ENCODE data around the gene SMG7.

The SMG7 gene

DNA sequence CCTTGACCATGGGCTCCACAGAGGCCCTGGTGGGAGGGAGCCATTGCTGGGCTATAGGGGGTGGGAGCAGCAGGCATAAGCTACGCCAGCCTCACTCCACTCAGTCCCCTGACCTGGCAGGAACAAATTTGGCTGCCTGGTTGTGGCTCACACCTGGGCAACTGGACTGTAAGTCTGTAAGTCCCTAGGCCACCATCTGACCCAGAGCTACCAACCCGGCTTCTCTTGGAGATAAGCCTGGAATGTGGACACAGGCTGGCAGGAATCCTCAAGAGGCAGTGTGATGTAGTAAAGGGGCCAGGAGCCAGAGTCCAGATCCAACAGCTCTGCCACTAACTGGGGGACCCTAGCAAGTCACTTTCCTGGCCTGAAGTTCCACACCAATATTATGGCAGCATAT lies 106.6 kb downstream of the SMG7 start:
- no peak overlapping the region for H3K27ac ChIP-seq (ENCODE audit: low read depth, low read length)
- H3K36me3 ChIP-seq (ENCODE audit: control insufficient read depth, insufficient read depth, low read length): no peaks in the 10 kb centered on the region
- H3K9me3 ChIP-seq (ENCODE audit: control insufficient read depth, insufficient read depth, low read length): no peaks in the 10 kb centered on the region
- no peaks in the 10 kb centered on the region for H3K27me3 ChIP-seq (ENCODE audit: control insufficient read depth, insufficient read depth, low read length)
- H3K4me3 ChIP-seq (ENCODE audit: low read depth, low read length): no peak overlapping the region
- 0 out of 2 replicates have a peak, but pooled peaks cover 6% of the 10 kb centered on the region for H3K4me1 ChIP-seq (ENCODE audit: control insufficient read depth, insufficient read depth, low read length)
- H3K9ac ChIP-seq (ENCODE audit: low read depth, low read length): no peak overlapping the region

DNA sequence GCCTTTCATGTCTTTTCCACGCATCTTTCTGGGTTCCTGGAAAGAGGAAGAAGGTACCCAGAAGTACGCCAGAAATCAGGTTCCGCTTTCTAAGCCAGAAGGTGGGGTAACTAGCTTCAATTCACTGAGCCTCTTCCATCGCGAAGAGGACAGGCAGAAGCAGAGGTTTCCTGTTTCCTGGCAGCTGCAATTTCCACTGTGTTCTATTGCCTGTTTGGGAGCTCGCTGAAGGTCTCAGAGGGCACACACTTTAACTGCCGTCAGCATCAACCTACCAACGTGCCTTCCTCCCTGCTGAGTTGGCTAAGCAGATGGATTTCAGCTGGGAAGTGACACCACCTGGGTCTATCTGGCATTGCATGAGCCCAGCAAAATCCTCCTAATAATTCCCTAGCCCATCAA lies 108.0 kb downstream of the SMG7 start:
- H3K4me1 ChIP-seq (ENCODE audit: control insufficient read depth, insufficient read depth, low read length): 0 out of 2 replicates have a peak, but pooled peaks cover 6% of the 10 kb centered on the region
- no peaks in the 10 kb centered on the region for H3K27me3 ChIP-seq (ENCODE audit: control insufficient read depth, insufficient read depth, low read length)

DNA sequence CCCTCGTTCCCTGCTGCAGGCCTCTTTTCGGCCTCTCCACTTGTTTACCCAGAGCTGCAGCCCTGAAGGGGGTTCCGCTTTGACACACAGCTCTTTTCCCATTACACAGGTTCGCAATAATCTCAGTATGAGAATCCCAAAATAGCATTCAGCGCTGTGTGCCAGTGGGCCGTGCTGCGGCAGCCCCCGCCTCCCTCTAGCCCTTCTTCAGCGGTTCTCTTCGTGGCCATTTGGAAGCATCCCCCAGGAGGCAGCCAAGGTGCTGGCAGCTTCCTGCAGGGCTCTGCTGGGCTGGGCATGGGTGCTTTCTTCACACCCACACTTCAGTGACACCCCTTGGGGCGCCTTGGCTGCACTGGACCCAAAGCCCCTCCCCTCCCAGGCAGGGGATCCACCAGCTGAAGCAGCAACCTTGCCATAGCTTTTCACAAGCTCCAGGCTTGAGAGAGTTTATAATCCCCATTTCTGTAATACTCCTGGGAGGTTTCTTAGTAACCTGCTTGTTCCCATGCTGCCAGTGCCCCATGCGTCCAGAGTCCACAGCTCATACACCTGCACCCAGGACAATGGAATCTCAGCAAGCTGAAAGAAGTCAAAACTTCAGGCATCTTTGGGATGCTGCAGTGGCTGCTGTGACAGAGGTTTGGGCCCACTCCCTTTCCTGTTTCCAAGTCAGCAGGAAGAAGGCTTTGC lies 109.9 kb downstream of the SMG7 start:
- no peak overlapping the region for H3K4me3 ChIP-seq (ENCODE audit: low read depth, low read length)
- no peaks in the 10 kb centered on the region for H3K9me3 ChIP-seq (ENCODE audit: control insufficient read depth, insufficient read depth, low read length)
- H3K27ac ChIP-seq (ENCODE audit: low read depth, low read length): no peak overlapping the region
- no peaks in the 10 kb centered on the region for H3K36me3 ChIP-seq (ENCODE audit: control insufficient read depth, insufficient read depth, low read length)
- peaks cover 10% of the 10 kb centered on the region; the same call in 1 of the 2 replicates for H3K4me1 ChIP-seq (ENCODE audit: control insufficient read depth, insufficient read depth, low read length)
- H3K9ac ChIP-seq (ENCODE audit: low read depth, low read length): no peak overlapping the region
- H3K27me3 ChIP-seq (ENCODE audit: control insufficient read depth, insufficient read depth, low read length): no peaks in the 10 kb centered on the region

More for the DNA sequence above, 108.0 kb downstream of the SMG7 start:
- Histone ChIP-seq H3K4me3 (ENCODE audit: low read depth, low read length) (no peak overlapping the region), H3K27ac (ENCODE audit: low read depth, low read length) (no peak overlapping the region), H3K36me3 (ENCODE audit: control insufficient read depth, insufficient read depth, low read length) (no peaks in the 10 kb centered on the region), H3K9me3 (ENCODE audit: control insufficient read depth, insufficient read depth, low read length) (no peaks in the 10 kb centered on the region), H3K9ac (ENCODE audit: low read depth, low read length) (no peak overlapping the region)

DNA sequence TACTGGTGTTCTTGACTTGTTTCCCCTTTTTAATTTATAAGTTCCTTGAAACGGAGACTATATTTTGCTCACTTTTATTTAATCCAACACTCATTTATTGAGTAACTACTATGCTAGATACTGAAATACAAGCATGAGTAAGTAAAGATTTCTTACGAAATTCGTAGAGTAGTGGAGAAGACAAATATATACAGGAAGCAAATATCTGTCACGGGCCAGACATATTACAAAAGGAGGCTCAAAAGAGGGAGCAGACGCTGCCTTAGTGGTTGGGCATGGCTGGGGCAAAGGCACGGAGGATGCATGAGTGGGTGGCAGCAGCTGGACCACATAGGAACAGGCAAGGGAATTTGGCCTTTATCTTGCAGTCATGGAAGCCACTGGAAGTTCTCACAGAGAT lies 111.2 kb downstream of the SMG7 start:
- no peak overlapping the region for H3K27ac ChIP-seq (ENCODE audit: low read depth, low read length)
- H3K36me3 ChIP-seq (ENCODE audit: control insufficient read depth, insufficient read depth, low read length): no peaks in the 10 kb centered on the region
- no peaks in the 10 kb centered on the region for H3K27me3 ChIP-seq (ENCODE audit: control insufficient read depth, insufficient read depth, low read length)
- no peak overlapping the region for H3K9ac ChIP-seq (ENCODE audit: low read depth, low read length)
- H3K9me3 ChIP-seq (ENCODE audit: control insufficient read depth, insufficient read depth, low read length): no peaks in the 10 kb centered on the region
- H3K4me3 ChIP-seq (ENCODE audit: low read depth, low read length): no peak overlapping the region
- H3K4me1 ChIP-seq (ENCODE audit: control insufficient read depth, insufficient read depth, low read length): peaks cover 10% of the 10 kb centered on the region; the same call in 1 of the 2 replicates

DNA sequence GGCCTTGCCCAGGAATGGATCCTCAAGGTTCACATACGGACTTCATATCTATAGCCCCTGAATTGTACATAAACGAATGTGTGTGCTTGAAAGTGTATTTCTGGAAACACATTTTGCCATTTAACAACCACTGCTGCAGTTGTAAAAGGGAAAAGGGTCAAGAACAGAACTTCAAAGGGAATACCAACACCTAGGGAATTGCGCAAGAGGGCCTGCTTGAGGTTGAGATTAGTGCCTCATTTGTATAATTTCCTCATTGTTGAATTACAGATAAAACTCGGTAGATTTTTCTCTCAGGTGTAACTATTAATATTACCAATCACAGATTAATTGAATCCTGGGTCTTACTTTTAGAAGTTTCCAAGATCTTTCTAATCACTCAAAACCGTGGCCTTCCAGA lies 111.8 kb downstream of the SMG7 start:
- no peak overlapping the region for H3K27ac ChIP-seq (ENCODE audit: low read depth, low read length)
- no peaks in the 10 kb centered on the region for H3K36me3 ChIP-seq (ENCODE audit: control insufficient read depth, insufficient read depth, low read length)

DNA sequence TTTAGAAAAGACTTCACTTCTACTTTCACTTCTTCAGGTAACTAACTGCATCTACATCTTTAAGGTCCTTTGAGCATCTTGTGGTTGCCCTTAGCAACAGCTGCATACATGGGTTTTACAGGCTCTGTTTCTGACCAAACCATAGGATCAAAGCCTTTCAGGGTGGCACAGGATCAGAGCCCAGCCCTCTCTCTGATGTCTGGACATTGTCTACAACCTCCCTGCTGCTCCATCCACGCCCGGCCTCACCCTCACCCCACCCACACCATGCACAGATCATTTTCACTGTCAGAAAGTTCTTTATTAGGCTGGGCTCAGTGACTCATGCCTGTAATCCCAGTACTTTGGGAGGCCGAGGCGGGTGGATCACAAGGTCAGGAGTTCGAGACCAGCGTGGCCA lies 112.7 kb downstream of the SMG7 start:
- Histone ChIP-seq H3K27me3 (ENCODE audit: control insufficient read depth, insufficient read depth, low read length) (no peaks in the 10 kb centered on the region), H3K9ac (ENCODE audit: low read depth, low read length) (no peak overlapping the region), H3K4me3 (ENCODE audit: low read depth, low read length) (no peak overlapping the region), H3K4me1 (ENCODE audit: control insufficient read depth, insufficient read depth, low read length) (peaks cover 7% of the 10 kb centered on the region; the same call in 1 of the 2 replicates), H3K27ac (ENCODE audit: low read depth, low read length) (no peak overlapping the region), H3K36me3 (ENCODE audit: control insufficient read depth, insufficient read depth, low read length) (no peaks in the 10 kb centered on the region), H3K9me3 (ENCODE audit: control insufficient read depth, insufficient read depth, low read length) (no peaks in the 10 kb centered on the region)

More for the DNA sequence above, 111.8 kb downstream of the SMG7 start:
- H3K9ac ChIP-seq (ENCODE audit: low read depth, low read length): no peak overlapping the region
- no peaks in the 10 kb centered on the region for H3K27me3 ChIP-seq (ENCODE audit: control insufficient read depth, insufficient read depth, low read length)
- H3K4me1 ChIP-seq (ENCODE audit: control insufficient read depth, insufficient read depth, low read length): peaks cover 10% of the 10 kb centered on the region; the same call in 1 of the 2 replicates
- no peaks in the 10 kb centered on the region for H3K9me3 ChIP-seq (ENCODE audit: control insufficient read depth, insufficient read depth, low read length)
- no peak overlapping the region for H3K4me3 ChIP-seq (ENCODE audit: low read depth, low read length)

DNA sequence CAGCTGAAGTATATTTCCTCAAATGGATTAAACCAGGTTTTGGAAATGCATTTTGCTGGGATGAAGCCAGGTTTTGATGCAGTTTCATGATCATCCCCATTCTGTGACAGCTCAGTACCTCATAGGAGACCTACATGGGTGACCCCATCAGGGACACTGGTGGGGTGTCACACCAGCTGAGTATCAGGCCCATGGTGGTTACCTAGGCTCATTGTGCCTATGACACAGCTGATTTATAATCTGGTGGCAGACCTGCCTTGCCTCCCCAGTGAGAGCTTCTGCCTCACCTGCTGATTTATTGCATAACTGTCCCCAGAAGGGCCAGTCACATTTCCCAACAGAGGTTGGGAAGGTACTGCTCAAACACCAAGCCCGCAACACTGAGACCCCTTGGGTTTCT lies 114.2 kb downstream of the SMG7 start:
- H3K4me1 ChIP-seq (ENCODE audit: control insufficient read depth, insufficient read depth, low read length): peaks cover 3% of the 10 kb centered on the region; the same call in 1 of the 2 replicates
- no peaks in the 10 kb centered on the region for H3K27me3 ChIP-seq (ENCODE audit: control insufficient read depth, insufficient read depth, low read length)
- H3K27ac ChIP-seq (ENCODE audit: low read depth, low read length): no peak overlapping the region
- no peaks in the 10 kb centered on the region for H3K9me3 ChIP-seq (ENCODE audit: control insufficient read depth, insufficient read depth, low read length)
- H3K4me3 ChIP-seq (ENCODE audit: low read depth, low read length): no peak overlapping the region
- H3K9ac ChIP-seq (ENCODE audit: low read depth, low read length): no peak overlapping the region
- H3K36me3 ChIP-seq (ENCODE audit: control insufficient read depth, insufficient read depth, low read length): no peaks in the 10 kb centered on the region

DNA sequence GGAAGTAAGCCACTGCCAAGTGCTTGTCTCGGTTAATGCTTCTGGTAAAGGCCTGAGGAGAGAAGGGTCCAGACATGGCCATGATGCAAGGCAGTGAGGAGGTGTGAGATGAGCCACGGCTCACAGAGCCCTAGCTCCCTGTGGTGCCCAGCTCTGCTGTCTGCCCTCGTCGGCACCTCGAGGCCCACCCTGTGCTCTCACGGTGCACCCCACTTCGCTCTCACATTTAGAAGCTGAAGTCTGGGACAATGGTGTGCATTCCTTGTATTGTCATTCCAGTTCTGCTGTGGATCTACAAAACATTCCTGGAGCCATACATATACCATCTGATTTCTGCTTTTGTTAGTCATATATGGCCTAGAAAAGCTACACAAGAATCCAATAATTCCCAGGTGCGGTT lies 114.6 kb downstream of the SMG7 start:
- no peaks in the 10 kb centered on the region for H3K9me3 ChIP-seq (ENCODE audit: control insufficient read depth, insufficient read depth, low read length)
- peaks cover 3% of the 10 kb centered on the region; the same call in 1 of the 2 replicates for H3K4me1 ChIP-seq (ENCODE audit: control insufficient read depth, insufficient read depth, low read length)
- no peaks in the 10 kb centered on the region for H3K27me3 ChIP-seq (ENCODE audit: control insufficient read depth, insufficient read depth, low read length)
- H3K36me3 ChIP-seq (ENCODE audit: control insufficient read depth, insufficient read depth, low read length): no peaks in the 10 kb centered on the region
- H3K4me3 ChIP-seq (ENCODE audit: low read depth, low read length): no peak overlapping the region
- H3K9ac ChIP-seq (ENCODE audit: low read depth, low read length): no peak overlapping the region
- H3K27ac ChIP-seq (ENCODE audit: low read depth, low read length): no peak overlapping the region

DNA sequence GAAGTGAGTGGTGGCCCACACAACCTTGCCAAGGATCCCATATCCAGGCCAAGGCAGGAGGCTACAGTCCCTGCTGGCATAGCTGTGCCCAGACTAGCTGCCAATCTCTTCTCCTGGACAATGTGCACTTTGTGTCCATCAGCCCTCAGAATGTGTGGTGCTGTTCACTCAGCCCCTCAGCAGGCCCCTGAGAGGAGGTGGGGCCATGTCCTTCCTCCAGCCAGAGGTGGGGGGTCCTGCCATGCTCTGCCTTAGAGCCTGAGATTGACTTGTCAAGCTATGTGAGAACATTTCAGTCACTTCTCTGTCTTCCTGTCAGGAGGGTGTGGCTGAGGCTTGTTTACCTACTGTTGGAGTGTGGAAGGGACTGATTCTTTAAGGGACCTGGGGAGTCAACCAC lies 116.5 kb downstream of the SMG7 start:
- H3K4me3 ChIP-seq (ENCODE audit: low read depth, low read length): no peak overlapping the region
- H3K9me3 ChIP-seq (ENCODE audit: control insufficient read depth, insufficient read depth, low read length): no peaks in the 10 kb centered on the region

DNA sequence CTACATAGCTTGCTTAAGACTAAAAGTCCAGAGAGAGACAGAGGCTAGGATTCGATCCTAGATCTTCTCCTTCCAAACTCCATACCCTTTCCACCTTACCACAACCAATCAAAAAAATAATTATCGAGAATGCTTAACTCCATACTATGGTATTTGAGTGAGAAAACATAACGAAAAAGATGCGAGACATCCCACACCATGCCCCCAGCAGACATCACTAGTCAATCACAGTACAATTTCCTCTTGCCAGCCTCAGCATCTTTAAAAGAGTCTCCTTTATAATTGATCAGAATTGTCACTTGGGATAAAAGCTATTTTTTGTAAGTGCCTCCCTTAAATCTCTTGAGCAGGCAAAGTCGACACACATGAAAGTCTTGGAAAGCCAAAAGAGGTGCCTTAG lies 117.1 kb downstream of the SMG7 start:
- Histone ChIP-seq H3K27ac (ENCODE audit: low read depth, low read length) (no peak overlapping the region), H3K27me3 (ENCODE audit: control insufficient read depth, insufficient read depth, low read length) (no peaks in the 10 kb centered on the region), H3K9me3 (ENCODE audit: control insufficient read depth, insufficient read depth, low read length) (no peaks in the 10 kb centered on the region), H3K4me1 (ENCODE audit: control insufficient read depth, insufficient read depth, low read length) (peaks cover 3% of the 10 kb centered on the region; the same call in 1 of the 2 replicates), H3K9ac (ENCODE audit: low read depth, low read length) (no peak overlapping the region), H3K36me3 (ENCODE audit: control insufficient read depth, insufficient read depth, low read length) (no peaks in the 10 kb centered on the region), H3K4me3 (ENCODE audit: low read depth, low read length) (no peak overlapping the region)

More for the DNA sequence above, 116.5 kb downstream of the SMG7 start:
- Histone ChIP-seq H3K27me3 (ENCODE audit: control insufficient read depth, insufficient read depth, low read length) (no peaks in the 10 kb centered on the region), H3K9ac (ENCODE audit: low read depth, low read length) (no peak overlapping the region), H3K27ac (ENCODE audit: low read depth, low read length) (no peak overlapping the region), H3K36me3 (ENCODE audit: control insufficient read depth, insufficient read depth, low read length) (no peaks in the 10 kb centered on the region), H3K4me1 (ENCODE audit: control insufficient read depth, insufficient read depth, low read length) (peaks cover 3% of the 10 kb centered on the region; the same call in 1 of the 2 replicates)

DNA sequence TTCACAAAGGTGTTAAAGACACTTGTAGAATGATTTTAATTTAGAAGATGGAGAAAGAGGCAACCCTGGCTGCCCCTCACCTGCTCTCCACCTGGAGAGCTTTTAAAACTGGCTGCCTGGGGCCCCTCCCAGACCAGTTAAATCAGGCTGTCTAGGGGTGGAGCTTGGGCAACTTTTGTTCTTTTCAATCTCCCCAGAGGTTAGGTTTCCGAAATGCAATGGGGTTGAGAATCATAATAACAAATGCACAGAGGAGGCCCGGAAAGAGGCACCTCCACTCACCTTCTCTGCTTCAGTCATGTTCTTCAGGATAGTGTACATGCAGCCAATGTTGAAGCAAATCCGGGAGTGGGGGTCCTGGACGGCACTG lies 117.6 kb downstream of the SMG7 start:
- H3K27me3 ChIP-seq (ENCODE audit: control insufficient read depth, insufficient read depth, low read length): no peaks in the 10 kb centered on the region
- no peak overlapping the region for H3K9ac ChIP-seq (ENCODE audit: low read depth, low read length)
- H3K36me3 ChIP-seq (ENCODE audit: control insufficient read depth, insufficient read depth, low read length): no peaks in the 10 kb centered on the region
- H3K4me1 ChIP-seq (ENCODE audit: control insufficient read depth, insufficient read depth, low read length): peaks cover 3% of the 10 kb centered on the region; the same call in 1 of the 2 replicates
- H3K4me3 ChIP-seq (ENCODE audit: low read depth, low read length): no peak overlapping the region
- no peaks in the 10 kb centered on the region for H3K9me3 ChIP-seq (ENCODE audit: control insufficient read depth, insufficient read depth, low read length)
- H3K27ac ChIP-seq (ENCODE audit: low read depth, low read length): no peak overlapping the region
